Activated T-helper 1 cell treated with anti-CD3 and anti-CD28 coated beads, Interleukin-12 subunit alpha, Interleukin-12 subunit beta, Interleukin-2, Interleukin-4 antibody, amounts not matched to agents 30 ng/mL and 10 ng/mL and 1 ng/mL, durations not matched to agents 14 hours and 24 hours and 36 hours (primary cell): Measurements from ENCODE around the gene SLC25A39. TPM values are rescaled to one million over a fixed set of nuclear protein-coding genes. Genes with fewer than 3 reads are reported as not detected.
"Not testable (repeated sequence)": the region's sequence is repeated elsewhere in the genome, so short reads cannot be mapped to it uniquely, and the experiment has no call there.

Experiments
- DNase-seq: peaks from one replicate; pipeline ENCODE4 v3.0.0; 2021; ENCODE audit warnings: low spot score
- H3K27ac Mint-ChIP-seq: one replicate; pipeline ENCODE4 v1.8.0; 2021; ENCODE audit warnings: mild to moderate bottlenecking, mixed read lengths
- H3K27me3 Mint-ChIP-seq: one replicate; pipeline ENCODE4 v1.8.0; 2022; ENCODE audit warnings: mild to moderate bottlenecking, moderate library complexity, mixed read lengths; ENCODE audit not compliant: insufficient read depth
- H3K36me3 Mint-ChIP-seq: one replicate; pipeline ENCODE4 v1.8.0; 2021; ENCODE audit warnings: low read depth, mixed read lengths
- H3K4me1 Mint-ChIP-seq: one replicate; pipeline ENCODE4 v1.8.0; 2021; ENCODE audit warnings: low read depth, mixed read lengths
- H3K4me3 Mint-ChIP-seq: one replicate; pipeline ENCODE4 v1.8.0; 2021; ENCODE audit warnings: mild to moderate bottlenecking, moderate library complexity, mixed read lengths
- H3K9me3 Mint-ChIP-seq: one replicate; pipeline ENCODE4 v1.8.0; 2021; ENCODE audit warnings: mixed read lengths
- intact Hi-C: fragments of 100-400 bp; cut with micrococcal nuclease; formaldehyde crosslinking; loops from one replicate; pipeline ENCODE4 v1.15.1; 2024
- total RNA-seq: library from RNA; stranded (reverse); gene quantifications from 2 replicates; pipeline ENCODE4 v1.2.3, GENCODE V29; 2022

Gene SLC25A39
- total RNA-seq, 1 donor from 2014 or later, result 169 TPM

- no peak overlapping the region for H3K4me3 Mint-ChIP-seq
- no peak overlapping the region for H3K27ac Mint-ChIP-seq
- no peaks in the 10 kb centered on the region for H3K9me3 Mint-ChIP-seq
- DNase-seq, result no peak
- intact Hi-C loops, result no loop called here
- peaks cover 15% of the 10 kb centered on the region for H3K27me3 Mint-ChIP-seq
- no peaks in the 10 kb centered on the region for H3K4me1 Mint-ChIP-seq
- H3K36me3 Mint-ChIP-seq, result no peaks in the 10 kb centered on the region
These were observed 14.1 kb upstream of the SLC25A39 start for GRCh38 chr17:44338702-44339101.

GRCh38 chr17:44335968-44336367, 11.3 kb upstream of the SLC25A39 start:
- DNase-seq, result no peak
- H3K27me3 Mint-ChIP-seq, result peaks cover 12% of the 10 kb centered on the region

GRCh38 chr17:44335564-44335963, 10.9 kb upstream of the SLC25A39 start:
- DNase-seq, result no peak
- H3K4me3 Mint-ChIP-seq, result no peak overlapping the region
- H3K4me1 Mint-ChIP-seq, result peaks cover 8% of the 10 kb centered on the region
- no peak overlapping the region for H3K27ac Mint-ChIP-seq
- no peaks in the 10 kb centered on the region for H3K9me3 Mint-ChIP-seq
- no peaks in the 10 kb centered on the region for H3K36me3 Mint-ChIP-seq
- peaks cover 8% of the 10 kb centered on the region for H3K27me3 Mint-ChIP-seq
- intact Hi-C loops, result no loop called here

More at GRCh38 chr17:44335968-44336367, 11.3 kb upstream of the SLC25A39 start:
- intact Hi-C loops, result no loop called here
- Mint-ChIP-seq H3K36me3 (no peaks in the 10 kb centered on the region), H3K27ac (no peak overlapping the region), H3K4me1 (peaks cover 7% of the 10 kb centered on the region), H3K4me3 (no peak overlapping the region), H3K9me3 (no peaks in the 10 kb centered on the region)

- intact Hi-C loops, result no loop called here
- H3K27ac Mint-ChIP-seq, result no peak overlapping the region
- no peaks in the 10 kb centered on the region for H3K36me3 Mint-ChIP-seq
- H3K9me3 Mint-ChIP-seq, result no peaks in the 10 kb centered on the region
- peaks cover 8% of the 10 kb centered on the region for H3K4me1 Mint-ChIP-seq
- peaks cover 6% of the 10 kb centered on the region for H3K27me3 Mint-ChIP-seq
- no peak overlapping the region for H3K4me3 Mint-ChIP-seq
- DNase-seq, result no peak
These were observed 10.1 kb upstream of the SLC25A39 start for GRCh38 chr17:44334727-44335126.

GRCh38 chr17:44334315-44334714, 9.7 kb upstream of the SLC25A39 start:
- peaks cover 6% of the 10 kb centered on the region for H3K27me3 Mint-ChIP-seq
- H3K9me3 Mint-ChIP-seq, result no peaks in the 10 kb centered on the region
- no peak for DNase-seq
- intact Hi-C loops, result no loop called here
- no peak overlapping the region for H3K27ac Mint-ChIP-seq
- no peaks in the 10 kb centered on the region for H3K36me3 Mint-ChIP-seq
- peaks cover 8% of the 10 kb centered on the region for H3K4me1 Mint-ChIP-seq
- no peak overlapping the region for H3K4me3 Mint-ChIP-seq

GRCh38 chr17:44333371-44333770, 8.7 kb upstream of the SLC25A39 start:
- H3K27me3 Mint-ChIP-seq, result peaks cover 6% of the 10 kb centered on the region
- intact Hi-C loops, result no loop called here
- DNase-seq, result no peak
- no peak overlapping the region for H3K27ac Mint-ChIP-seq
- no peaks in the 10 kb centered on the region for H3K36me3 Mint-ChIP-seq
- H3K4me3 Mint-ChIP-seq, result no peak overlapping the region
- H3K9me3 Mint-ChIP-seq, result no peaks in the 10 kb centered on the region
- peaks cover 8% of the 10 kb centered on the region for H3K4me1 Mint-ChIP-seq

- Mint-ChIP-seq H3K4me3 (no peak overlapping the region), H3K4me1 (peaks cover 12% of the 10 kb centered on the region), H3K27ac (no peak overlapping the region), H3K36me3 (no peaks in the 10 kb centered on the region), H3K27me3 (no peaks in the 10 kb centered on the region), H3K9me3 (no peaks in the 10 kb centered on the region)
- DNase-seq, result peak; percentile 65
- intact Hi-C loops, result loop anchor here (1.0 kb wide), 3 partner anchors 14 to 145 kb away; partner anchors contain the start of genes GRN and TMUB2
These were observed 6.7 kb upstream of the SLC25A39 start for GRCh38 chr17:44331249-44331760.

GRCh38 chr17:44330263-44330662, 5.6 kb upstream of the SLC25A39 start:
- H3K9me3 Mint-ChIP-seq, DNase-seq, H3K4me3 Mint-ChIP-seq, intact Hi-C loops, H3K36me3 Mint-ChIP-seq, H3K27me3 Mint-ChIP-seq, H3K27ac Mint-ChIP-seq: not testable (repeated sequence)
- H3K4me1 Mint-ChIP-seq, result peaks cover 15% of the 10 kb centered on the region

- H3K27ac Mint-ChIP-seq, H3K9me3 Mint-ChIP-seq, H3K4me3 Mint-ChIP-seq, H3K27me3 Mint-ChIP-seq, H3K36me3 Mint-ChIP-seq, DNase-seq: not testable (repeated sequence)
- intact Hi-C loops, result loop anchor here (5.0 to 10.0 kb wide), 3 partner anchors 207 to 322 kb away; partner anchors contain the start of genes HDAC5 and LSM12
- H3K4me1 Mint-ChIP-seq, result peaks cover 17% of the 10 kb centered on the region
These were observed 4.9 kb upstream of the SLC25A39 start for GRCh38 chr17:44329516-44329915.

- peak overlapping the region; percentile 61 for H3K27ac Mint-ChIP-seq
- peaks cover 17% of the 10 kb centered on the region for H3K4me1 Mint-ChIP-seq
- peaks cover 4% of the 10 kb centered on the region for H3K36me3 Mint-ChIP-seq
- H3K9me3 Mint-ChIP-seq, result no peaks in the 10 kb centered on the region
- H3K4me3 Mint-ChIP-seq, result peak overlapping the region; percentile 59
- intact Hi-C loops, result loop anchor here (2.0 to 10.0 kb wide), 4 partner anchors 187 to 321 kb away; partner anchors contain the start of genes HDAC5, HROB and LSM12
- H3K27me3 Mint-ChIP-seq, result no peaks in the 10 kb centered on the region
- no peak for DNase-seq
These were observed 3.3 kb upstream of the SLC25A39 start for GRCh38 chr17:44327715-44328449.

- H3K4me3 Mint-ChIP-seq, result peak overlapping the region; percentile 77
- intact Hi-C loops, result loop anchor here (2.0 to 10.0 kb wide), 4 partner anchors 186 to 320 kb away; partner anchors contain the start of genes HDAC5, HROB and LSM12
- H3K4me1 Mint-ChIP-seq, result peaks cover 17% of the 10 kb centered on the region
These were observed 2.3 kb upstream of the SLC25A39 start for GRCh38 chr17:44326861-44327444.

GRCh38 chr17:44324092-44324570, 492 bp downstream of the SLC25A39 start:
- peak overlapping the region; percentile 40 for H3K27ac Mint-ChIP-seq

More at GRCh38 chr17:44326861-44327444, 2.3 kb upstream of the SLC25A39 start:
- Mint-ChIP-seq H3K36me3 (peaks cover 6% of the 10 kb centered on the region), H3K27ac (peak overlapping the region; percentile 88), H3K27me3 (no peaks in the 10 kb centered on the region), H3K9me3 (no peaks in the 10 kb centered on the region)
- peak; percentile 93 for DNase-seq

More at GRCh38 chr17:44324092-44324570, 492 bp downstream of the SLC25A39 start:
- Mint-ChIP-seq H3K36me3 (peaks cover 17% of the 10 kb centered on the region), H3K27me3 (no peaks in the 10 kb centered on the region), H3K9me3 (no peaks in the 10 kb centered on the region), H3K4me3 (peak overlapping the region; percentile 89), H3K4me1 (peaks cover 10% of the 10 kb centered on the region)
- intact Hi-C loops, result loop anchor here (1.0 to 10.0 kb wide), 5 partner anchors 16 to 259 kb away; partner anchors contain the start of genes GRN, LSM12 and RUNDC3A
- DNase-seq, result no peak
